ENCODE measurements around the gene OR5K1. TPM values are rescaled to one million over a fixed set of nuclear protein-coding genes. Genes with fewer than 3 reads are reported as not detected.

The OR5K1 gene
- not detected in 2 replicates for total RNA-seq

DNA sequence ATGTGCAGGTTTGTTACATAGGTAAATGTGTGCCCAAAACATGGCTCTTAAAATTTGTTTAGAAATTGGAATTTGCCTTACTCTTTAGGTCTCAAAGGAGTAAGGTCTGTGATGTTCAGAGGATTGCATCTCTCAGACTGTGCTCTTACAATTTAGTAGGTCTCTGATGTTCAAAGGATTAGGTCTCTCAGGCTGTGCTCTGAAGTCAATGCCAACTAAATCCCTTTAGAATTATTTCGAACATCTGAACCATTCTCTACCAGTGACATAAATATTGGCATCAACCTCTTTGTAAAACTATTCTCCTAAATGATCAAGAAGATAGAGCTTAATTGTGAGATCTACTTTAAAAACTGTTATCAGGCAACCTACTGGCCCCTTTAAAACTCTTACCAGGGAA is at the start of gene OR5K1:
TSS of gene OR5K1 (plus strand) at position 301 of the 400 bp plus-strand sequence. CDS start 6,376 bp downstream, outside the sequence.

DNA sequence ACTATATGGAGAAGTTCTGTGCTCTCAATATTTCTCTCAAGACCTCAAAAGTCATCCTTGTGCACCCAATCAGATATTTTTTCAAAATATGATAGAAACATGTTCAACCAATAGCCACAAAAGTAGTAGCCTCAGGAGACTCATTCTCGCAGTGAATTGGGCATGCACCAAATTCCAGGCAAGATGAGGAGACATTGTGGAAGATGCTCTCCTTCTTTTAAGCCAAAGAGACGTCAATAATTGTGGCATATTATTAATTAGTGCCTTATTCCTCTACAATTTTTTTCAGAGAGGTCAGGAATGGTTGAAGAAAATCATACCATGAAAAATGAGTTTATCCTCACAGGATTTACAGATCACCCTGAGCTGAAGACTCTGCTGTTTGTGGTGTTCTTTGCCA is 34.4 kb downstream of the OR5K1 start, which contains the start of gene OR5K2:
TSS of gene OR5K2 (plus strand) at position 301 of the 400 bp plus-strand sequence. CDS start at position 301, 0 bp downstream.

Other genes with a start within 250 kb of the OR5K1 start
- not detected in 2 replicates for gene OR5H6, start 199.0 kb upstream of the OR5K1 start, total RNA-seq
- gene OR5H2, start 180.7 kb upstream of the OR5K1 start, total RNA-seq, result not detected in 2 replicates
- not detected in 2 replicates for gene OR5K4, start 109.3 kb upstream of the OR5K1 start, total RNA-seq
- gene OR5K3, start 72.5 kb upstream of the OR5K1 start, total RNA-seq, result not detected in 2 replicates
- gene OR5K2, start 34.5 kb downstream of the OR5K1 start, total RNA-seq, result not detected in 2 replicates
- 51.6 and 113 TPM in 2 replicates for gene CLDND1, start 59.7 kb downstream of the OR5K1 start, total RNA-seq
- gene GPR15, start 68.8 kb downstream of the OR5K1 start, total RNA-seq, result not detected in 2 replicates
- 23.4 and 27.6 TPM in 2 replicates for gene CPOX, start 130.4 kb downstream of the OR5K1 start, total RNA-seq